GM19452 (cell line): ENCODE measurements around the gene WDR91.
A peak's percentile ranks its signal among the peaks of the same experiment; 100 is the strongest.

ENCODE experiments used
- ATAC-seq: cut with Tn5 transposase; IDR thresholded peaks from one replicate; pipeline ENCODE4 v1.9.1; 2021; ENCODE audit not compliant: unreplicated experiment

WDR91 gene

DNA sequence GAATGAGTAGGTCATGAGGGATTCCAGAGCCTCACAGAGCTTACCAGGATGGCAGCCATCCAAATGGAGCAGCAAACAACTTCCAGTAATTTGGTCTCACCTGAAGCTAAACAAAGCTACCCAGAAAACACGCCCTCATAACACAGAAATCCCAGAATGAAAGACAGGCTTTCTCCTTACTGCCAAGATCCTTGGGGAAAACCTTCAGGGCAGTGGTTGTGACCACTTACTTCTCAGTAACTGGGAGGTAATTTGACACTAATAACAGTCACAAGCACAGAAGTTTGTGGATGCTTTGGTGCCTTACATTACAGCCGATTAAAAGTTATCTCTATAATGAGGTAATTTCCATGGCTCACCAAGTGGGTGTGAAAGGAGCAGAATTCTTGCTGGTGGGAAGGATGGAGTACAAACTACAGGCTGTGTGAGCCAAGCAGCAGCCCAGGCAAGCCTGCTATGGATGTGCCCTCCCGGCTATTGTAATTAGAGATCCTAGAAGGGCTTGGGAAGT is 10.4 kb downstream of the WDR91 start:
- ATAC-seq: no peak

DNA sequence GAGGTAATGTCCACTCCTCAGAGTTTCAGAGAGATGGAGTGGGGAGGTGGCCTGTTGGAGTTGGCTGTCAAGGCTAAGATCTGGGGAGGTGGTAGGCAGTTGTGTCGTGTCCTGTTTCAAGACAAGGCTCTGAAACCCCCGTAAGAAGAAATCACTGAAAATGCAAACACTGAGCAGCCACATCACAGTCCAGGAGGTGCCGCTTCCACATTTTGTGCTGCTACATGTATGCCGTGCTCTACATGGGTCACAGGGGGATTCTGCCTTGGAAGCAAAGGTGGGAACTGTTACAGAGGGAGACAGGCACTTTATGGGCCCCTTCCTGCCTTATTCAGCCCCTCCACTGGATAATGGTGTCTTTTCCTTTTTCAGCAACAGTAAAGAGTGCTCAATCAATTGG is 11.9 kb downstream of the WDR91 start:
- ATAC-seq: no peak

- no peak for ATAC-seq
These were observed 13.2 kb downstream of the WDR91 start for GRCh38 chr7:135197906-135198655.

GRCh38 chr7:135197343-135197742 is 14.0 kb downstream of the WDR91 start:
- no peak for ATAC-seq

- ATAC-seq: no peak
These were observed 15.2 kb downstream of the WDR91 start for GRCh38 chr7:135195968-135196629.

DNA sequence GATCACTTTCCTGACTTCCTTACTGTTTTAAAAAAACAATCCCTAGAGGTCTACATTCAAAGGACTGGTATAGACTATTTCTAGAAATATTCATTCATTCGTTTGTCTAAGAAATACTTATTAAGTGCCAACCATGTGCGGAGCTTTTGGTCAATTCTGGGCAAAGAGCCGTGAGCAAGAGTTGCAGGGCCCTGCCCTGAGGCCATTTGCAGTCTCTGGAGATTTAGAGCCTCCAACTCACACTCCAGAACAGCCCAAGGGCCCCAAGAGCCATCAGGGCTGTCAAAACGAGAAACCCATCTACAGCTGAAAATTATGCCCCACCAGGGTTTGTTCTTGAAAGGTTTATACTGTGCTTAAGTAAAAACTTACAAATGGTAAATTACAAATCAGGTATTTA is 16.2 kb downstream of the WDR91 start:
- ATAC-seq: no peak

GRCh38 chr7:135194494-135195095 is 16.7 kb downstream of the WDR91 start:
- no peak for ATAC-seq

- no peak for ATAC-seq
These were observed 17.7 kb downstream of the WDR91 start for GRCh38 chr7:135193615-135194081.

- ATAC-seq: no peak
These were observed 18.3 kb downstream of the WDR91 start for GRCh38 chr7:135192914-135193536.

GRCh38 chr7:135190703-135191102 is 20.6 kb downstream of the WDR91 start:
- no peak for ATAC-seq

DNA sequence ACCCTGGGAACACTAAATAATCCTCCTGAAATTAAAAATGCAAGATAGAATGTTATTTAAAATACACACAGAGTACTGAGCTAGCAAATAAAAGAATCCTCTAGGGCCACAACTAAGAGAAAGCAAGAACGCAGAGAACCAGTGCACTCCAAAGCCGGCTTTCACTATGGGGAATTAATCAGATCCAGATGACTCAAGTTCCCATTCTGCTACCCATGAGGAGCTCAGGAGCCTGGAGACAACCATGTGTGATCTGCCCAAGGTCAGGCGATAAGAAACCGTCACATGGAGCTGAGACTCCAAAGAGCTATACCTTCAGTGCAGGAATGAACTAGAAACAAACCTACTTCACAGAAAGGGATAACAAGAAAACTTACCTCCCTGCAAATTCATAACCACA is 21.4 kb downstream of the WDR91 start:
- no peak for ATAC-seq

- ATAC-seq: no peak
These were observed 22.1 kb downstream of the WDR91 start for GRCh38 chr7:135189221-135189662.

GRCh38 chr7:135188298-135188984 is 22.9 kb downstream of the WDR91 start:
- no peak for ATAC-seq

- ATAC-seq: peak; percentile 55
These were observed 24.5 kb downstream of the WDR91 start for GRCh38 chr7:135186841-135187253.

- no peak for ATAC-seq
These were observed 25.1 kb downstream of the WDR91 start for GRCh38 chr7:135186261-135186540.

DNA sequence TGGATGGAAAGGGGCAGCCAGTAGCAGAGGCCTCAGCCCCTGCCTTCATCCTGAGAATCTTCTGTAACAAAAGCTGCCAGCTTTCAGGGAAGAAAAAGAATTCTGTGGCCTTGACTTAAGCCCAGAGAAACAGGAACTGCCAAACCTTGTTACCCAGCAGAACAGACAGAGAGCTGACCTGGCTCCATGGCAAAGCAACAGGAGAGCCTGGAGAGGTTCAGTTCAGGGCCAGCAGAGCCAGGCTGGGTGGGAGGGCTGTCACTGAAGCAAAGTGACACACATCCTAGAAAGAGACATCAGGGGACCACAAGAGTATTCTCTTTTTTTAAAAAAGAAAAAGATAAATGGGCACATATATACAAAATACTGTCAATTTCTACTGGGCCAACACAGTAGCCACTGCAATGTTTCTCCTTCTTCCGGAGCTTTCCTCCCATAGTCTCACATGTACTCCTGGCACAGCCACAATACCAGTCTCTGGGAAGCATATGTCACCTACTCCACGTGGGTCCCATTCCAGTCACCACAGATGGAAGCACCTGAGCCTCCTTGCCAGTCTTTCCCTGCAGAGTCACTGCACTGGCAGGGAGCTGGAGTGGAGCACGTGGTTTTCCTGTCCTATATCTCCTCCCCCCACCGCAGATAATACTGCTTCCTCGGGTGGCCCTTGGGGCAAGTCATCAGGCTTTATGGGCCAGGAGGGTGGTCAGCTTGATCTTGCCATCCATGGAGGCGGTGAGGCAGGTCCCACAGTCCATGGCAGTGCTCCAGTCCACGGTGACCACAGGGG is 25.7 kb downstream of the WDR91 start:
- no peak for ATAC-seq

DNA sequence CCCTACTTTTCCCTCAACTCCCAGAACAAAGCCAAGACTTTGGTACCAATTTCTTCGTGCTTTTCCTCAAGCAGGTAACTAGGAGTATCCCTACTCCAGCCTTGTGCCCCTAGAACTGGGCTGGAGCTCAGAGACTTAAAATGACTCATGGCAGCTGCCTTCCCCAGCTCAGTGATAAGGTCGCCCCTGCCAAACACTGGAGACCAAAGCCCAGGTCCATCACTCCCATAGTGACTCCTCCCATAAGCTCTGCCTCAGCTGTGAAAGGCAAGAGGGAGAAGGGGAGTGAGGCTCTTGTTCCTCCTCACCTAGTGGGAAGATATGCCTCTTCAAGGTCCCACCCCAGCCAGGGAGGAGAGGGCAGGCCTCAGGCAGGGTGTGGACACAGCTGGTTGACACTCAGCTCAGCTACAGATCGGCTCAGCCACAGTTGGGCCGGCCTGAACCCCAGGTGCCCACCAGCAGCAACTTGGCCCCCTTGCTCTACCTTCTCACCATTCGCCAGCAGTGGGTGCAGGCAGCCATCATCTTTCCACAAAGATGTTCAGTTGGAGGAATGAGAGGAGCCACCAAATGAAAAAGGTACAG is 27.0 kb downstream of the WDR91 start:
- no peak for ATAC-seq

- ATAC-seq: no peak
These were observed 27.8 kb downstream of the WDR91 start for GRCh38 chr7:135183478-135183877.

GRCh38 chr7:135181929-135182678 is 29.2 kb downstream of the WDR91 start:
- no peak for ATAC-seq
